Activated CD8-positive, alpha-beta memory T cell treated with anti-CD3 and anti-CD28 coated beads, Interleukin-2, amount 50 U/mL, for 24 hours (primary cell): ENCODE measurements around the gene CCDC43.

Experiments used
- DNase-seq: peaks from one replicate; pipeline ENCODE4 v3.0.0-alpha.2; 2020; ENCODE audit errors: extremely low read depth

CCDC43 gene

GRCh38 chr17:44627513-44628242 lies 61.9 kb downstream of the CCDC43 start:
- DNase-seq, result no peak
